Measurements from ENCODE around the gene CLPSL2.

GRCh38 chr6:35781290-35781689, 4.9 kb downstream of the CLPSL2 start:
- TF ChIP-seq CTCF (IDR thresholded peaks at IDR 0.05; ENCODE audit: borderline replicate concordance, extremely low read depth, low read length, poor library complexity, severe bottlenecking), result no peak
- TF ChIP-seq EZH2 (IDR thresholded peaks at IDR 0.05; ENCODE audit: borderline replicate concordance, low read depth, low read length, severe bottlenecking), result no peak

All from DND-41 (cell line).